GM23338 (cell line): ENCODE data around the gene DGKG. TPM values are rescaled to one million over a fixed set of nuclear protein-coding genes. Genes with fewer than 3 reads are reported as not detected.

Experiments used
- ATAC-seq: fragments of 200-7000 bp; cut with Tn5 transposase; 3 replicates; pipeline ENCODE4 v1.9.1; 2020
- DNase-seq: peaks from one replicate; pipeline ENCODE4 v3.0.0-alpha.2; 2015; ENCODE audit warnings: low spot score
- H2AFZ ChIP-seq: fragments of 200-600 bp; sonication (generic); 2 replicates; pipeline ENCODE4 v1.8.0; 2016; ENCODE audit warnings: antibody characterized with exemption, mild to moderate bottlenecking, moderate library complexity
- H3F3A ChIP-seq: fragments of 200-600 bp; sonication (generic); replicated peaks from 2 replicates; pipeline ENCODE4 v1.8.0; 2017; ENCODE audit warnings: antibody characterized with exemption, mixed run types, low read depth
- H3K27ac ChIP-seq: fragments of 200-600 bp; sonication (generic); 2 replicates; pipeline ENCODE4 v1.6.1; 2016; ENCODE audit warnings: low read depth
- H3K27me3 ChIP-seq: fragments of 200-600 bp; sonication (generic); 2 replicates; pipeline ENCODE4 v1.8.0; 2016; ENCODE audit warnings: mild to moderate bottlenecking, mixed run types, moderate library complexity; ENCODE audit not compliant: insufficient read depth
- H3K36me3 ChIP-seq: fragments of 200-600 bp; sonication (generic); 2 replicates; pipeline ENCODE4 v1.8.0; 2016; ENCODE audit warnings: mild to moderate bottlenecking; ENCODE audit not compliant: insufficient read depth
- H3K4me1 ChIP-seq: fragments of 200-600 bp; sonication (generic); 2 replicates; pipeline ENCODE4 v1.8.0; 2016; ENCODE audit warnings: mild to moderate bottlenecking, moderate library complexity; ENCODE audit not compliant: insufficient read depth
- H3K4me2 ChIP-seq: fragments of 200-600 bp; sonication (generic); 2 replicates; pipeline ENCODE4 v1.7.1; 2017; ENCODE audit warnings: mixed run types
- H3K4me3 ChIP-seq: fragments of 200-600 bp; sonication (generic); 2 replicates; pipeline ENCODE4 v1.6.1; 2016; ENCODE audit warnings: mixed run types
- H3K79me2 ChIP-seq: fragments of 200-600 bp; sonication (generic); replicated peaks from 2 replicates; pipeline ENCODE4 v1.8.0; 2017; ENCODE audit warnings: mild to moderate bottlenecking; ENCODE audit not compliant: insufficient read depth
- H3K9me2 ChIP-seq: fragments of 200-600 bp; sonication (generic); 2 replicates; pipeline ENCODE4 v1.8.0; 2017; ENCODE audit not compliant: insufficient read depth
- H4K20me1 ChIP-seq: fragments of 200-600 bp; sonication (generic); replicated peaks from 2 replicates; pipeline ENCODE4 v1.8.0; 2017; ENCODE audit warnings: mild to moderate bottlenecking; ENCODE audit not compliant: insufficient read depth
- H3K27ac Mint-ChIP-seq: 2 replicates; pipeline ENCODE4 v1.8.0; 2020; ENCODE audit warnings: inconsistent platforms, mild to moderate bottlenecking, moderate library complexity, mixed read lengths
- H3K27me3 Mint-ChIP-seq: 3 replicates; pipeline ENCODE4 v1.8.0; 2022; ENCODE audit warnings: low read depth, mild to moderate bottlenecking, moderate library complexity, mixed read lengths, inconsistent platforms; ENCODE audit not compliant: insufficient read depth, poor library complexity
- H3K36me3 Mint-ChIP-seq: 3 replicates; pipeline ENCODE4 v1.8.0; 2021; ENCODE audit warnings: low read depth, mild to moderate bottlenecking, inconsistent platforms, moderate library complexity, mixed read lengths
- H3K4me1 Mint-ChIP-seq: 3 replicates; pipeline ENCODE4 v1.8.0; 2020; ENCODE audit warnings: mild to moderate bottlenecking, inconsistent platforms, mixed read lengths
- H3K4me3 Mint-ChIP-seq: 3 replicates; pipeline ENCODE4 v1.8.0; 2021; ENCODE audit warnings: moderate library complexity, mild to moderate bottlenecking, inconsistent platforms, mixed read lengths
- H3K9me3 Mint-ChIP-seq: 3 replicates; pipeline ENCODE4 v1.8.0; 2020; ENCODE audit warnings: moderate library complexity, mild to moderate bottlenecking, inconsistent platforms, mixed read lengths
- CREB1 ChIP-seq: fragments of 250-450 bp; sonication (Bioruptor Pico); IDR thresholded peaks from 2 replicates; pipeline ENCODE4 v1.5.0; 2020; ENCODE audit warnings: low read depth, mild to moderate bottlenecking, moderate library complexity
- CTCF ChIP-seq, 2 experiments: fragments of 200-600 bp in 1 of 2; sonication (generic) in 1 of 2; conservative IDR thresholded peaks; 2 replicates each; pipeline versions ENCODE4 v1.5.1 to v1.6.1; 2016 to 2017; ENCODE audit warnings: antibody characterized with exemption in 2 of 2, low read depth in 2 of 2, mild to moderate bottlenecking in 2 of 2, moderate library complexity in 1 of 2
- ETS1 ChIP-seq: IDR thresholded peaks from 2 replicates; pipeline ENCODE4 v1.6.1; 2016; ENCODE audit warnings: antibody characterized with exemption
- EZH2 ChIP-seq: fragments of 200-600 bp; sonication (generic); IDR thresholded peaks from one replicate; pipeline ENCODE4 v1.8.0; 2017; ENCODE audit warnings: antibody characterized with exemption, mild to moderate bottlenecking, low read depth; ENCODE audit not compliant: unreplicated experiment
- JUNB ChIP-seq: IDR thresholded peaks from one replicate; pipeline ENCODE4 v1.6.1; 2016; ENCODE audit warnings: antibody characterized with exemption; ENCODE audit not compliant: unreplicated experiment
- POLR2AphosphoS5 ChIP-seq: IDR thresholded peaks from 2 replicates; pipeline ENCODE4 v1.6.1; 2016; ENCODE audit warnings: antibody characterized with exemption, low read depth
- STAT1 ChIP-seq: IDR thresholded peaks from one replicate; pipeline ENCODE4 v1.6.1; 2016; ENCODE audit warnings: antibody characterized with exemption; ENCODE audit not compliant: unreplicated experiment
- ZNF114 ChIP-seq: fragments of 250-450 bp; sonication (Bioruptor Pico); IDR thresholded peaks from 2 replicates; pipeline ENCODE4 v1.5.0; 2020; ENCODE audit warnings: mild to moderate bottlenecking, moderate library complexity
- ZNF331 ChIP-seq: fragments of 250-450 bp; sonication (Bioruptor Pico); IDR thresholded peaks from 2 replicates; pipeline ENCODE4 v1.5.0; 2020; ENCODE audit warnings: low read depth, mild to moderate bottlenecking, moderate library complexity
- ZNF462 ChIP-seq: fragments of 250-450 bp; sonication (Bioruptor Pico); IDR thresholded peaks from 2 replicates; pipeline ENCODE4 v1.5.0; 2020; ENCODE audit warnings: mild to moderate bottlenecking, moderate library complexity
- polyA plus RNA-seq: library from polyadenylated mRNA; unstranded; fragments of >200 nt; fragmentation: Nextera tagmentation; extraction: Ambion mirVana; gene quantifications from 2 replicates; pipeline ENCODE4 v1.2.1, GENCODE V29; 2016
- total RNA-seq: library from RNA; depleted of rRNA; stranded (reverse); fragments of >200 nt; shearing (Covaris generic); gene quantifications from 2 replicates; pipeline ENCODE4 v1.2.3, GENCODE V29; 2014

DGKG gene
- total and polyA plus RNA-seq, 2 experiments from 2014 or later, result 0.14 to 0.31 TPM

- no peak for ATAC-seq
- H3F3A ChIP-seq, result no peaks in the 10 kb centered on the region
- no peaks in the 10 kb centered on the region for H3K27me3 ChIP-seq
- Mint-ChIP-seq H3K4me1 (no peaks in the 10 kb centered on the region; the same call in 2 of the 3 replicates), H3K27me3 (peaks cover 5% of the 10 kb centered on the region), H3K4me3 (no peak overlapping the region), H3K27ac (no peak overlapping the region), H3K9me3 (no peaks in the 10 kb centered on the region), H3K36me3 (no peaks in the 10 kb centered on the region)
- H3K4me1 ChIP-seq, result no peaks in the 10 kb centered on the region
- H3K9me2 ChIP-seq, result no peaks in the 10 kb centered on the region
- no peak overlapping the region for H3K4me3 ChIP-seq
- no peaks in the 10 kb centered on the region for H3K79me2 ChIP-seq
- H3K27ac ChIP-seq, result no peak overlapping the region
- TF ChIP-seq CTCF (conservative IDR thresholded peaks at IDR 0.05; ENCODE audit: low read depth in 2 of 2) (no peak), ETS1 (no peak), EZH2 (no peak), CREB1 (no peak), POLR2AphosphoS5 (no peak), JUNB (no peak), ZNF331 (no peak), ZNF114 (CRISPR knock-in tag) (no peak), ZNF462 (CRISPR knock-in tag) (no peak), STAT1 (no peak)
- H3K36me3 ChIP-seq, result no peaks in the 10 kb centered on the region
- H2AFZ ChIP-seq, result no peak overlapping the region
- H3K4me2 ChIP-seq, result no peak overlapping the region
- no peak for DNase-seq
- H4K20me1 ChIP-seq, result no peaks in the 10 kb centered on the region
These were observed 183.6 kb downstream of the DGKG start for GRCh38 chr3:186178412-186178811.
